AG20443 (cell line): ENCODE results near the gene ZFHX2.
"Not testable (repeated sequence)": the region's sequence is repeated elsewhere in the genome, so short reads cannot be mapped to it uniquely, and the experiment has no call there.

ENCODE experiments used
- DNase-seq: peaks from one replicate; pipeline ENCODE4 v3.0.0; 2012; ENCODE audit warnings: low spot score, mixed read lengths

The ZFHX2 gene

DNA sequence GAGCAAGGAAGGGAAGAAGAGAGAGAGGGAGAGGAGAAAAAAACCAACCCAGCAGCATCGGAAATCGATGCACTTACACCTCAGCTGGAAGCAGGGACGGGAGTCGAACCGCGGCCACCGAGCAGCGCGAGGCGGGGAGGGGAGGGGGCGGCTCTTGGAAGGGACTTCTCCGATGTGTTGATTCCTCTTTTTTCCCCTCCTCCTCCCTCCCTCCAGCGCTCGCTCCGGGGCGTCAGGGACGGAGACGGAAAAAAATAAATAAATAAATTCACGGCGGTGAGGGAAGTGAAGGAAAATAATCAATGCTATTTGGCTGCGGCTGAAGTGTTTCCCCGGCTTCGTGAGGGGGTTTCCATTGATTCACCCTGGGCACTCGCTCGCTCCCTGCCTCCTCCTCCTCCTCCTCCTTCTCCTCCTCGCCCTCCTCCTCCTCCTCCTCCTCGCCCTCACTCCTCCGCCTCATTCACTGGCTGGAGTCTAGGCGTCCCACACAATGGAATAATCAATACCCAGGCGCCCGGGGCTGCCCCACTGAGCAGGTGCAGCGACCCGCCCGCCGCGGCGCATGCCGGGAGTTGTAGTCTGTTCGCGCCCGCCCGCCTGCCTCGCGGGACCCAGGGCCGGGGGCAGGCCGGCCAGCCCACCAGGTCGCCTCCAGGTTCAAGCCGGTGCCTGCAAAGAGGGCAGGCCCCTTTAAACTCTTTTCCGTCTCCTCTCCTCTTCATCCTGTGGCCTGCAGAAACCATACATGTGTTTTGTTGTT, at the start of gene ZFHX2:
Gene ZFHX2, minus strand, starts transcription at position 500 of the 763 bp plus-strand sequence. CDS start 16,440 bp downstream, outside the sequence.
- peak; percentile 81 for DNase-seq

DNA sequence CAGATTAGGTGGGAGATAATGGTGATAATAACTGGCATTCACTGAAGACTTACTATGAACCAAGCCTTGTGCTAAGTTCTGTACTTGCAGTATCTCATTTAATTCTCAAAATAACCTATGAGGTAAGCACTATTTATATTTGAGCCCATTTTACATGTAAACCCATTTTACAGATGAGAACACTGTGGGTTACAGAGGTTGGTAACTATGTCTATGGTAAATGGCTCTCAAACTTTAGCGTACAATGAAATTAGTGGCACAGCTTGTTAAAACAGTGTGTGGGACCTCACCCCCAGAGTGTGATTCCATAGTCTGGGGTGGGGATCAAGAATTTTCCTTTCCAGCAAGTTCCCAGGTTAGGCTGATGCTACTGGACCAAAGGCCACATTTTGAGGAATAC, 49.2 kb upstream of the ZFHX2 start:
- no peak for DNase-seq

DNA sequence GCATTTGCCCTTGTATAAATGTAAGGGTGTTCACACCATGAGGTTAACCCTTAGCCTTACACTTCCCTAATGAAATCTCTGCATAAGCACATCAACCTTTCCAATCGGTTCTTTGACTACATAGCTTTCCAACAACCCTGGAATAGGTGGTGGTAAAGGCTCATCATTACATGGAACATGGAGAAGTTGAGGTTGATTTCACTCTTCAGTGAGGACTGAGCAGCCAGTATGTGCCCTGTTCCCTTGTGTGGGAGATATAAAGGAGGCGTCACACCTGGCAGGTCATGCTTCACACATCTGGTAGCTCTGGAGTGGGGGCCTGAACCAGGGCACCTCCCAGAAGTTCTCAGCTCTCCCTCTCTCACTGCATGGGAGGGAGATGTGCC, 48.8 kb upstream of the ZFHX2 start:
- DNase-seq, result no peak

DNA sequence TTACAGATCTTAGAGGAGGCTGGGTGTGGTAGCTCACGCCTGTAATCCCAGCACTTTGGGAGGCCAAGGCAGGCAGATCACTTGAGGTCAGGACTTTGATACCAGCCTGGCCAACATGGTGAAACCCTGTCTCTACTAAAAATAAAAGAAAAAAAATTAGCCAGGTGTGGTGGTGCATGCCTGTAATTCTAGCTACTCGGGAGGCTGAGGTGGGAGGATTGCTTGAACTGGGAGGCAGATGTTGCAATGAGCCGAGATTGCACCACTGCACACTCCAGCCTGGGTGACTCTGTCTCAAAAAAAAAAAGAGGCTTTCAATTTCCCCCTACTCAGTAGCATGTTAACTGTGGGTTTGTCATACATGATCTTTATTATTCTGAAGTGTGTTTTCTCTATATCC, 42.6 kb upstream of the ZFHX2 start:
- DNase-seq, result not testable (repeated sequence)

DNA sequence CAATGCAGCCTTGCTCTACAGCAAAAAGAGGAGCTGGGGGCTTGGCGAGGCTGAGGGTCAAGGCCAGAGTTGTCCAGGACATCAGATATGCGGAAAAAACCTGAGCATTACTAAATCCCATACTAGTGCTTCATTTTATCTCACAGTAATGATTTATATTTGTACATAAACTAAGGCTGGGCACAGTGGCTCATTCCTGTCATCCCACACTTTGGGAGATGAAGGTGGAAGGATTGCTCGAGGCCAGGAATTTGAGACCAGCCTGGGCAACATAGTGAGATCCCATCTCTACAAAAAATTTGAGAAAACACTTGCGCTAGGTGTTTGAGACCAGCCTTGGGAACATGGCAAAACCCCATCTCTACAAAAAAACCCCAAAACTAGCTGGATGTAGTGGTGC, 38.6 kb upstream of the ZFHX2 start:
- peak; percentile 1 for DNase-seq

DNA sequence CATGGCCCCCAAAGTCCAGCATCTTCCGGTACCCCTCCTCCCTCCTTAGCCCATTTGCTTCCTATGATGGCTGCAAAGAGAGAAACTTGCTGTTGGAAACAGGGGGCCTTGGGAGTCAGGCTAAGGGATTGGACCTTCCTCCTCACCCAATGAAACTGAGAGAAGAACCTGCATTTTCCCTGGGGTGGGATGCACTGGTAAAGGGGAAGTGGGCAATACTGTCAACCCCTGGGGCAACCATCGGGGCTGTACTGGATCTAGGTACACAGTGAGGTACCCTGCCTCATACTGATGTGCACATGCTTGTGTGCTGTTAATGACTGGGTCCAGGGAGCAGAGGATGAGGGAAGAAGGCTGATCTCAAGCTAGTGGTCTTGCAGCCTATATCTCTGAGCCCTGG, 38.0 kb upstream of the ZFHX2 start:
- DNase-seq, result peak; percentile 5

DNA sequence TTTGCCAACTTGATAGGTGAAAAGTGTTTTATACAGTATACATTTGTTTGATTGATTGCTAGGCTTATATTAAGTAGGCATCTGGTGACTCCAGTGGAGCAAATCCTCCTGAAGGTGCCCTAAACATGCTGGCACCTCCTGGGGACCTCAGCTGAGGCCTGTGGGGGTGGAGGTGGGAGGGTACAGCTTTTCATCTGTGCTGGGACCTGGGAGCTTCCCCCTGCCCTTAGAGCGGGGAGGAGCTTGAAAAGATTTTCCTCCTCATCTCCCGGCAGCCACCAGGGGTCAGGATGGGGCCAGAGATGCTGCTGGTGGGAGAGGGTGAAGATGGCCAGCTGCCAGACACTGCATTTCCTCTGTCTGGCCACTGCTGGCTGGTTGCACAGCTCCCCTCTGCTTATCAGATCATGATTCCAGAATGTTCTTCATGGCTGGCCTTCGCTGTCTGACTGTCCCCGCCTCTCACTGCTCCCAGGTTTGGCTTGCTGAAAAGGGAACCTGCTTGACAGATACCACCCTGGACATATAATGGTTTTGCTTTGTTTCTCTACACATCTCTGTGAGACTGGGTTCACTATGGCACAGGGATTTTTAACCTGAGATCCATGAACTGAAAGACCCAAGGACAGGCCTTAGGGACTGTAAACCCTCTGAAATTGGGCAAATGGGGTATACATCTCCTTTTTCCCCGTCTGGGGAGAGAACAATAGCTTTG, 37.5 kb upstream of the ZFHX2 start:
- peak; percentile 86 for DNase-seq

DNA sequence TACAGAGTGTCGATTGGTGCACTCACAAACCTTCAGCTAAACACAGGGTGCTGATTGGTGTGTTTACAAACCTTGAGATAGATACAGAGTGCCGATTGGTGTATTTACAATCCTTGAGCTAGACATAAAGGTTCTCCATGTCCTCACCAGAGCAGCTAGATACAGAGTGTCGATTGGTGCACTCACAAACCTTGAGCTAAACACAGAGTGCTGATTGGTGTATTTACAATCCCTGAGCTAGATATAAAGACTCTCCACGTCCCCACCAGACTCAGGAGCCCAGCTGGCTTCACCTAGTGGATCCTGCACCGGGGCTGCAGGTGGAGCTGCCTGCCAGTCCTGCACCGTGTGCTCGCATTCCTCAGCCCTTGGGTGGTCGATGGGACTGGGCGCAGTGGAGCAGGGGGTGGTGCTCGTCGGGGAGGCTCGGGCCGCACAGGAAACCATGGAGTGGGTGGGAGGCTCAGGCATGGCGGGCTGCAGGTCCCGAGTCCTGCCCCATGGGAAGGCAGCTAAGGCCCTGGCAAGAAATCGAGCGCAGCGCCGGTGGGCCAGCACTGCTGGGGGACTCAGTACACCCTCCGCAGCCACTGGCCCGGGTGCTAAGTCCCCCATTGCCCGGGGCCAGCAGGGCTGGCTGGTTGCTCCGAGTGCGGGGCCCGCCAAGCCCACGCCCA, 33.1 kb upstream of the ZFHX2 start:
- DNase-seq, result not testable (repeated sequence)

DNA sequence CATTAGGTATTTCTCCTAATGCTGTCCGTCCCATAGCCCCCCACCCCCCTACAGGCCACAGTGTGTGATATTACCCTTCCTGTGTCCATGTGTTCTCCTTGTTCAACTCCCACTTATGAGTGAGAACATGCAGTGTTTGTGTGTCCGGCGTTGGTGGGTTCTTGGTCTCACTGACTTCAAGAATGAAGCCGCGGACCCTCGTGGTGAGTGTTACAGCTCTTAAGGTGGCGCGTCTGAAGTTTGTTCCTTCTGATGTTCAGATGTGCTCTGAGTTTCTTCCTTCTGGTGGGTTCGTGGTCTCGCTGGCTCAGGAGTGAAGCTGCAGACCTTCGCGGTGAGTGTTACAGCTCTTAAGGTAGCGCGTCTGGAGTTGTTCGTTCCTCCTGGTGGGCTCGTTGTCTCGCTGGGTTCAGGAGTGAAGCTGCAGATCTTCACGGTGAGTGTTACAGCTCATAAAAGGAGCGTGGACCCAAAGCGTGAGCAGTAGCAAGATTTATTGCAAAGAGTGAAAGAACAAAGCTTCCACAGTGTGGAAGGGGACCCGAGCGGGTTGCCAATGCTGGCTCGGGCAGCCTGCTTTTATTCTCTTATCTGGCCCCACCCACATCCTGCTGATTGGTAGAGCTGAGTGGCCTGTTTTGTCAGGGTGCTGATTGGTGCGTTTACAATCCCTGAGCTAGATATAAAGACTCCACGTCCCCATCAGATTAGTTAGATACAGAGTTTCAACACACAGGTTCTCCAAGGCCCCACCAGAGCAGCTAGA, 32.4 kb upstream of the ZFHX2 start:
- DNase-seq, result not testable (repeated sequence)

DNA sequence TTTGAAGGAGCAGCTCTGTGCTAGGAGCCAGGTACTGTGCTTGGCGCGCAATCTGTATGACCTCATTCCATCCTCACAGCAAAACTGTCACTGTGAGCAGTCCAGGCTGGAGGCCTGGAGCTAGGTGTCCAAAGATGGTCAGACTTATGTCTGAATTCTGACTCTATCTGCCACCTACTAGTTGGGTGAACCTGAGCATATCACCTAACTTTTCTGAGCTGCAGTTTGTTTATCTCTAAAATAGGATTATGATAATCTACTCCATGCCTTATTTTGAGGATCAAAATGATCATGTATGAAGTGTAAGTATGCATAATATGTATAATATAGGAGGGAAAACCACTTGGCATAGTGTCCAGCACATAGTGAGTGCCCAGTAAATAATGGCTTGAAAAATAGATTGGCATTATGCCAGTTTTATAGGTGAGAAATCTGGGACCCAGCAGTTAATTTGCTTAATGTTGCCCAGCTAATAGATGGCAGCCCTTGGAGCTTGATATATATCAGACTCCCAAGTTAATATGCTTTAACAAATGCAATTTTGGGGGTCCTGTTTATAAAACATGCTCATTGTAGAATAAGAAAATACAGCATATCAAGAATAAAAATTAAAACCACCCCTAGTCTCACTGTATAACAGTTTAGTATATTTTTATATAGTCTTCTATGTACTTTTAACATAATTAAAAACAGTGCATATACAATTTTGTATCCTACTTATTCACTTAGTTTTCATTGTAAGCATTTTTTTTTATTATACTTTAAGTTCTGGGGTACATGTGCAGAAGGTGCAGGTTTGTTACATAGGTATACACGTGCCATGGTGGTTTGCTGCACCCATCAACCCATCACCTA, 31.6 kb upstream of the ZFHX2 start:
- DNase-seq, result no peak

DNA sequence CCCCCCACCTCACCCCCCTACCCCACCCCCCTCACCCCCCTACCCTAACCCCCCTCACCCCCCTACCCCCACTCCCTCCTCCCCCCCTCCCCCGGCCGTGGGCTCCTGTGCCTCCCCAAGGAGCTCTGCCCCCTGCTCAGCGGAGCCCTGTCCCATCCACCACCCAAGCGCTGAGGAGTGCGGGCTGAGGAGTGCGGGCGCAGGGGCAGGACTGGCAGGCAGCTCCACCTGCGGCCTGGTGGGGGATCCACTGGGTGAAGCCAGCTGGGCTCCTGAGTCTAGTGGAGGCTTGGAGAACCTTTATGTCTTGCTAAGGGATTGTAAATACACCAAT, 29.4 kb upstream of the ZFHX2 start:
- DNase-seq, result no peak

DNA sequence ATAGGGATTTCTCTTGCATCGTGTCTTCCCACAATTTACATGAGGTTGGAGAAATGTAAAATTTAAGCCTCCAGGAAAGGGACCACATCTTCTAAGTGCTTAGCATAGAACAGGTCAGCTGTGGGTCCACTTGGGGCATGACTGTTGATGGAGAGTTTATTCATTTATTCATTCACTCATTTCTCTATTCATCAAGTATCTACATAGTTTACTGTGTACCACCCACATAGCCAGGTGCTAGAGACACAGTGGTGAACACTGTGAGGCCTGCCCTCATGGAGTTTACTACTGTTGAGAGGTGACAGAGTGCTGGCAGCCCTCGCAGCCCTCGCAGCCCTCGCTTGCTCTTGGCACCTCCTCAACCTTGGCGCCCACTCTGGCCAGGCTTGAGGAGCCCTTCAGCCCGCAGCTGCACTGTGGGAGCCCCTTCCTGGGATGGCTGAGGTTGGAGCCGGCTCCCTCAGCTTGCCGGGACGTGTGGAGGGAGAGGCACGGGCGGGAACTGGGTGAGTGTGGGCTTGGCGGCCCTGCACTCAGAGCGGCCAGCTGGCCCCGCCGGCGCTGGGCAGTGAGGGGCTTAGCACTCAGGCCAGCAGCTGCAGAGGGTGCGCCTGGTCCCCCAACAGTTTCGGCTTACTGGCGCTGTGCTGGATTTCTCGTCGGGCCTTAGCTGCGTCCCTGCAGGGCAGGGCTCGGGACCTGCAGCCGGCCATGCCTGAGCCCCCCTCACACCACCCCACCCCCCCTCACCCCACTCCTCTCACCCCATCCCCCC, 28.8 kb upstream of the ZFHX2 start:
- no peak for DNase-seq

DNA sequence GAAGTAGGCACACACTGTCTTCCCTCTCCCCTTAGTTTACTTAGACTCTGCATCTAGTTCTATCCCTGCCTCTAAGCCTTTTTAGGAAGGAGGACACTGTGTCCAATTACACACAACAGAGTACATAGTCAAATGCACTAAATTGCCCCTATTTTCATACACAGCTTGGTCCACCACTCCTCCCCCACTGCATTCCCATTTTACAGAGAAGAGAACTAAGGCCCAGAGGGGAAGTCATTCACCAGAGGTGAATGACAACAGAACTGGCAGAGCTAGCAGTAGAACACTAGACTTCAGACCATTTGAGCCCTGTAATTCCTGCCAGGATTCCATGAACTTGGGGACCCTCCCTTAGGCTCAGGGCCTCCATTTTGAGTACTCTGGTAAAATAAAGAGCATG, 28.2 kb upstream of the ZFHX2 start:
- no peak for DNase-seq

DNA sequence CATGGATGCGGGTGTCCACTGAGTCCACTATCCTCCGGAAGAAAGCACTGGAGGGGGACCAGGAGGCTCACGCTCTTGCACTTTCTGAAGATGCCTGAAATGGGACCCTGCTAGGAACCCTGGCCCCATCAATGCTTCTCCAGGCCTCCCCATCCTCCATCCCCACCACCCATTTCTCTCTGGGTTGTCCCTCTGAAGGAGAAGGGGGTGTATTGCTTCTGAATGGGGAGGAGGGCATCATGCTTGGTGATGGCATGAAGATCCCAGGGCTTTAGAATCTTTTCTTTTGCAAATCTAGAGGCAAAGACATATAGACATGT, 27.7 kb upstream of the ZFHX2 start:
- no peak for DNase-seq

DNA sequence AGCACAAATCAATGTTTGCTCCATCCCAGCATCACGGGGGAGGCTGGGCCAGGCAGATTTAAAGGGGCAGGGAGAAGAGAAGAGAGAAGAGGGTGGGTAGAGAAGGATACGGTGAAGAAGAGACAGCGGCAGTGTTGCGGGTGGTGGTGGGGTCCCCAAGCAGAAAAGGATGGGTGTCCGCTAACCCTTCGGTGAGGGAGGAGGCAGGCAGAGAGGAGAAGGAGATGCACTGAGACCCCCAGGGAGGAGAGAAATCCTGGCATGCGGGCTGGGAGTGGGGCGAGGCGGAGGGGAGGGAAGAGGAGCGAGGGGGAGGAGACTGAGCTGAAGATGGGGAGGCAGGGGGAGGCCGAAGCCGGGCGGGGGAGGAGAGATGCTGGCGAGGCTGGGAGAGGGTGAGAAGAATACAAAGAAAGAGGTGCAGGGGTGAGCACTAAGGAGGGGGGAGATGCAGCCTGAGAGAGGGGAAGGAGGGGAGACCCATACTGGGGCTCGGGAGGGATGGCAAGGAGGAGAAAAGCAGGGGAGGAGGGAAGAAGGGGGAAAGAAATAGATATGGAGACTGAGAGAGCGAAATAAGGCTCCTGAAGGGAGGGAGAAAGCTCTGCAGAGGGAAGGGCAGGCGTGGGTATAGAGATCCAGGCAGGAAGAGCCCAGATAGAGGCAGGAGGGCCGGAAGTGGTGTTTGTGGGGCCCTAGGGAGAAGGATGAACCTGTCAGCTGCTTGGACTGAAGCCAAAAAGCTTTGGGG, 27.2 kb upstream of the ZFHX2 start, which contains the start of gene JPH4:
Gene JPH4, minus strand, starts transcription at position 231 of the 751 bp plus-strand sequence. CDS start 1,337 bp downstream, outside the sequence.
- no peak for DNase-seq

DNA sequence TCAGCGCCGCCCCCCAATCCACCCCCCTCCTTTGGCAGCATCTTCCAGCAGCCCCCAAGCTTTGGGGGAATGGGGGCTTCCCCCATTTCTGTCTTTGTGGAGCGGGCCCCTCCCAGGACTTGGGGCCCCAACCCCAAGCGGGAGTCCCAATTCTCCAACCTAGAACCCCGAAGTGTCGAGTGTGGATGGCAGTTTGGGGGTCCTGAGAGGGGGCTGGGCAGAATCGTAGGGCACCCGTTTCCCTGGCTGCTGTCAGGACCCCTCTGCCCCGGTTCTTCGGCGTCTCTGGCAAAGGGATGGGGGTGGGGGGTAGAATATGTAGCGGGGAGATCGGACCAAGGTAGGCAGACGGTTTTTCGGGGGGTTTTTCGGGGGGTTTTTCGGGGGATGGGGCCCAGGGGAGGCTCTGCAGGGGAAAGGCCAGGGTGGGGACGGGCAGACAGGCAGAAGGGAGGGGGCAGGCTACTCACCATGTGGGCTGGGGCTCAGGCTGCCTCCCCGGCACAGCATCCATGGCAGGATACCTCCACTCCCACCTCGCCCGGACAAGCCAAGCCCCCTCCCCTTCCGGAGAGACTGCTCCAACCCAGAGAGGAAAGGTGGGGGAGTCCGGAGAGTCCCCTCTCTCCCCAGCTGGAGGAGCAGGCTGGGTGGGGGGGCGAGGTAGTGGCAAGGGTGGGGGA, 26.3 kb upstream of the ZFHX2 start:
- DNase-seq, result no peak

DNA sequence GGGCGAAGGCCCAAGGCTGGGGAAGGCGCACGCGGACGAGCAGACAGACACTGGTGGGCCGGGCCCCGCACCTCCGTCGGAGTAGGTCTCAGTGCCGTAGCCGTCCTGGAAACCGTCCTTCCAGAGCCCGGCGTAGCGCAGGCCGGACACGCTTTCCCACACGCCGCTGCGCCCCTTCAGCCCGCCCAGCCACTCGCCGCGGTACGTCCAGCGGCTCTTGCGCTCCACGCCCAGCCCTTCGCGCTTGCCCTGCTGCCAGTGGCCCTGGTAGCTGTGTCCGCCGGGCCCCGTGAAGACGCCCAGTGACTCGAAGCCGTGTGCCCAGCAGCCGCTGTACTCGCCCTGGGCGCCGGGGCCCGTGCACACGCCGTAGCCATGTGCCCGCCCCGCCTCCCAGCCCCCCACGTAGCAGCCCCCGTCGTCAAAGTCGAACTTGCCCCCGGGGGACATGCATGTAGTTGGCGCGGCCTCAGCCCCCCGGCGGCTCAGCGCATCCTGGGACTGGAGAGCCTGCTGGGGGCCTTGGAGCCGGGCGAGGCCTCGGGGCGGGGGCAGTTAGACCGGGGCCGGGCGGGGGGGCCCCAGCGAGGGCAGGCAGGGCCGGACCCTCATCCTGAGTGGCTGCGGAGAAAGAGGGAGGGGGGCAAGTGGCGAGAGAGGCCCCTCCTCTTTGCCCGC, 25.6 kb upstream of the ZFHX2 start:
- DNase-seq, result peak; percentile 69

DNA sequence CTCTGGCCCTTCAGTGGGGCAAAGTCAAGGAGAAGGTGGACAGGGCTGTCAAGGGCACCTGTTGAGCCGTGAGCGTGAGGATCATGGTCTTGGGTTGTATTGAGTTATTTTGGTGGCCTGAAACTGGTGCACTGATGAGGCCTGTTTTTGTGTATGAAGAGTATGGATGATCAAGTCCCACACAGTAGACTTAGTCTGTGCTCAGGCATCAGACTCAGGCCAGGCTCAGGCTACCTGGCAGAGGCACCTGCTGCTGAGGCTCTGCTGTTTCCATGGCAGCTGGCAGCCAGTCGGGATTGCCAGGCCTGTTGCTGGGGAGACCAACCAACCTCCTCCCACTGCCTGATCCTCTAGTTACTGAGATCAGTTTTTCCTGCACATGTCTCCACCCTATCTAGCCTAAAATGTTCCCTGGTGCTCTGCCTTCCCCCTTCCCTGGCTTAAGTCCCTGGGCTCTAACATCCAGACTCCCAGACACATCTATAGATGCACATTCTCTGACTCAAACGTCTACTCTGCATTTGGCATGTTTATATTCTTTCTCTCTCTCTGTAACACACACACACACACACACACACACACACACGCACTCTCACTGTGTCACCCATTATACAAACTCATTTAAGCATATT, 21.9 kb upstream of the ZFHX2 start:
- DNase-seq, result no peak
